Small intestine (tissue), 7 donors: Measurements from ENCODE around the gene NR4A3. TPM values are rescaled to one million over a fixed set of nuclear protein-coding genes. Genes with fewer than 3 reads are reported as not detected.
A peak's percentile ranks its signal among the peaks of the same experiment; 100 is the strongest.

Source experiments
- DNase-seq, 2 donors: peaks; one replicate each; pipeline versions ENCODE4 v3.0.0 to v3.0.0-alpha.2; 2013
- FAIRE-seq: peaks from 2 replicates; lab custom pipeline; 2012; peaks lifted over from hg19 to GRCh38; lab: Jason Lieb, UNC
- H3K27ac ChIP-seq, 3 donors: one replicate each; pipeline ENCODE4 v1.5.1; 2013; ENCODE audit warnings: low read length in 2 of 3, mild to moderate bottlenecking in 2 of 3, control low read depth in 1 of 3, inconsistent platforms in 1 of 3, low read depth in 1 of 3, moderate library complexity in 1 of 3
- H3K27me3 ChIP-seq, 3 donors: one replicate each; pipeline ENCODE4 v1.6.1; 2013; ENCODE audit warnings: low read length in 3 of 3, inconsistent platforms in 1 of 3; ENCODE audit not compliant: control insufficient read depth in 3 of 3, insufficient read depth in 3 of 3
- H3K36me3 ChIP-seq, 3 donors: one replicate each; pipeline ENCODE4 v1.6.1; 2013; ENCODE audit warnings: low read length in 3 of 3, inconsistent platforms in 1 of 3, low read depth in 1 of 3, mild to moderate bottlenecking in 1 of 3, moderate library complexity in 1 of 3; ENCODE audit not compliant: control insufficient read depth in 3 of 3, insufficient read depth in 2 of 3
- H3K4me1 ChIP-seq, 3 donors: one replicate each; pipeline ENCODE4 v1.6.1; 2013; ENCODE audit warnings: low read length in 2 of 3, inconsistent platforms in 1 of 3, low read depth in 1 of 3, mild to moderate bottlenecking in 1 of 3, moderate library complexity in 1 of 3; ENCODE audit not compliant: control insufficient read depth in 3 of 3, insufficient read depth in 2 of 3
- H3K4me3 ChIP-seq, 3 donors: one replicate each; pipeline ENCODE4 v1.5.1; 2013; ENCODE audit warnings: low read length in 3 of 3, control low read depth in 1 of 3, inconsistent platforms in 1 of 3, low read depth in 1 of 3, mild to moderate bottlenecking in 1 of 3, moderate library complexity in 1 of 3
- H3K9me3 ChIP-seq, 2 donors: one replicate each; pipeline ENCODE4 v1.6.1; 2013; ENCODE audit warnings: low read depth in 1 of 2, low read length in 1 of 2; ENCODE audit not compliant: control insufficient read depth in 2 of 2, insufficient read depth in 1 of 2
- WGBS, 3 donors: extraction: QIAGEN DNeasy Blood & Tissue Kit; methylation state at CpG; one replicate each; pipeline ENCODE4 v1.1.7; 2013; 5-methylcytosine and 5-hydroxymethylcytosine counted together
- polyA plus RNA-seq, 4 donors: library from polyadenylated mRNA; stranded (reverse) in 3 of 4; unstranded in 1 of 4; fragments of 200-250 nt in 3 of 4; fragments of 120-200 nt in 1 of 4; gene quantifications; one replicate each; pipeline versions ENCODE4 v1.2.1 to v1.2.3, GENCODE V29; 2013
- donor health status: healthy with polysubstance abuse.
- donor health status: control.
- donor health status: control.
- donor health status: Bipolar disorder and iron deficiency.
- donor health status: healthy.

NR4A3 gene
- polyA plus RNA-seq, 4 donors, result 0.28 to 1.0 (median 0.81) TPM; not detected in 1

GRCh38 chr9:99825172-99826046 lies 3.7 kb downstream of the NR4A3 start:
- FAIRE-seq, result no peak
- H3K27ac ChIP-seq, result no peak overlapping the region
- peak in 1 of 2 donors; percentile 25 for DNase-seq

GRCh38 chr9:99826579-99826978 lies 4.9 kb downstream of the NR4A3 start:
- no peak for DNase-seq
- FAIRE-seq, result no peak

More at GRCh38 chr9:99825172-99826046, 3.7 kb downstream of the NR4A3 start:
- Histone ChIP-seq H3K9me3 (no peaks in the 10 kb centered on the region), H3K4me1 (peaks cover 4 to 43% (median 11%) of the 10 kb centered on the region in 3 donors), H3K27me3 (peaks cover 5 to 89% (median 40%) of the 10 kb centered on the region in 3 donors), H3K36me3 (no peaks in the 10 kb centered on the region), H3K4me3 (peak overlapping the region in 1 of 3 donors; percentile 71)
- WGBS, 3 donors, result 18 to 30% (median 25%) methylated on average over 43 to 44 of the region's 44 CpGs

GRCh38 chr9:99827244-99827643 lies 5.6 kb downstream of the NR4A3 start:
- 12 to 70% (median 50%) methylated on average over 2 of the region's 2 CpGs for WGBS, 3 donors
- no peaks in the 10 kb centered on the region for H3K9me3 ChIP-seq
- peaks cover 5 to 84% (median 40%) of the 10 kb centered on the region in 3 donors for H3K27me3 ChIP-seq
- H3K4me3 ChIP-seq, result no peak overlapping the region
- H3K36me3 ChIP-seq, result no peaks in the 10 kb centered on the region
- FAIRE-seq (no peak), DNase-seq (no peak)
- peaks cover 4 to 31% (median 11%) of the 10 kb centered on the region in 3 donors for H3K4me1 ChIP-seq
- H3K27ac ChIP-seq, result no peak overlapping the region

More at GRCh38 chr9:99826579-99826978, 4.9 kb downstream of the NR4A3 start:
- Histone ChIP-seq H3K36me3 (no peaks in the 10 kb centered on the region), H3K4me3 (no peak overlapping the region), H3K27me3 (peaks cover 5 to 90% (median 40%) of the 10 kb centered on the region in 3 donors), H3K4me1 (peaks cover 4 to 35% (median 11%) of the 10 kb centered on the region in 3 donors), H3K9me3 (no peaks in the 10 kb centered on the region), H3K27ac (no peak overlapping the region)
- 46 to 75% (median 58%) methylated on average over 3 of the region's 3 CpGs for WGBS, 3 donors

- H3K27me3 ChIP-seq, result peaks cover 5 to 76% (median 38%) of the 10 kb centered on the region in 3 donors
- no peak for DNase-seq
- no peak overlapping the region for H3K4me3 ChIP-seq
- H3K9me3 ChIP-seq, result no peaks in the 10 kb centered on the region
- WGBS, 3 donors, result 51 to 76% (median 63%) methylated on average over 14 to 15 of the region's 15 CpGs
- FAIRE-seq, result no peak
- H3K36me3 ChIP-seq, result no peaks in the 10 kb centered on the region
- H3K27ac ChIP-seq, result no peak overlapping the region
- peaks cover 4 to 25% (median 9%) of the 10 kb centered on the region in 3 donors for H3K4me1 ChIP-seq
These were observed 6.3 kb downstream of the NR4A3 start for GRCh38 chr9:99828054-99828416.

- DNase-seq (peak in 1 of 2 donors; percentile 39), FAIRE-seq (no peak)
- peaks cover 5 to 73% (median 38%) of the 10 kb centered on the region in 3 donors for H3K27me3 ChIP-seq
- H3K4me3 ChIP-seq, result no peak overlapping the region
- no peaks in the 10 kb centered on the region for H3K9me3 ChIP-seq
- H3K36me3 ChIP-seq, result no peaks in the 10 kb centered on the region
- H3K4me1 ChIP-seq, result peaks cover 4 to 20% (median 9%) of the 10 kb centered on the region in 3 donors
- H3K27ac ChIP-seq, result no peak overlapping the region
- WGBS, 3 donors, result 22 to 29% (median 28%) methylated on average over 69 to 78 of the region's 78 CpGs
These were observed 6.9 kb downstream of the NR4A3 start for GRCh38 chr9:99828417-99829176.

GRCh38 chr9:99831857-99832557 lies 10.3 kb downstream of the NR4A3 start:
- Histone ChIP-seq H3K36me3 (no peaks in the 10 kb centered on the region), H3K27me3 (peaks cover 5 to 39% (median 20%) of the 10 kb centered on the region in 3 donors), H3K27ac (no peak overlapping the region), H3K4me1 (no peaks in the 10 kb centered on the region), H3K9me3 (no peaks in the 10 kb centered on the region), H3K4me3 (no peak overlapping the region)
- FAIRE-seq, result peak; percentile 36
- 74 to 86% (median 82%) methylated on average over 3 of the region's 3 CpGs for WGBS, 3 donors
- DNase-seq, result no peak

GRCh38 chr9:99832558-99832864 lies 10.8 kb downstream of the NR4A3 start:
- no peak overlapping the region for H3K27ac ChIP-seq
- DNase-seq (no peak), FAIRE-seq (no peak)
- WGBS, 3 donors, result 94 to 95% (median 95%) methylated on average over 7 of the region's 7 CpGs
- H3K4me3 ChIP-seq, result no peak overlapping the region
- no peaks in the 10 kb centered on the region for H3K36me3 ChIP-seq
- H3K27me3 ChIP-seq, result peaks cover 5 to 34% (median 16%) of the 10 kb centered on the region in 3 donors
- no peaks in the 10 kb centered on the region for H3K9me3 ChIP-seq
- no peaks in the 10 kb centered on the region for H3K4me1 ChIP-seq

- WGBS, 3 donors, result 84 to 92% (median 92%) methylated on average over 4 of the region's 4 CpGs
- no peak for FAIRE-seq
These were observed 12.1 kb downstream of the NR4A3 start for GRCh38 chr9:99833735-99834134.

More at GRCh38 chr9:99833735-99834134, 12.1 kb downstream of the NR4A3 start:
- Histone ChIP-seq H3K27me3 (peaks cover 5 to 24% (median 11%) of the 10 kb centered on the region in 3 donors), H3K27ac (no peak overlapping the region), H3K36me3 (no peaks in the 10 kb centered on the region), H3K4me1 (no peaks in the 10 kb centered on the region), H3K9me3 (no peaks in the 10 kb centered on the region), H3K4me3 (no peak overlapping the region)
- DNase-seq, result no peak
